Trophoblast cell (in vitro differentiated cells and primary cell): ENCODE data around the gene PLPP1.
A peak's percentile ranks its signal among the peaks of the same experiment; 100 is the strongest.

Source experiments
- DNase-seq, 2 donors: peaks; one replicate each; pipeline ENCODE4 v3.0.0-alpha.2; 2016
- H2AFZ ChIP-seq: 2 replicates; pipeline ENCODE4 v1.6.1; 2013; ENCODE audit warnings: low read length, moderate library complexity, mild to moderate bottlenecking; ENCODE audit not compliant: insufficient read depth, poor library complexity
- H2AK5ac ChIP-seq: 2 replicates; pipeline ENCODE4 v1.6.1; 2013; ENCODE audit warnings: mild to moderate bottlenecking, low read length
- H2BK120ac ChIP-seq: 2 replicates; pipeline ENCODE4 v1.6.1; 2013; ENCODE audit warnings: low read length, mild to moderate bottlenecking, moderate library complexity; ENCODE audit not compliant: insufficient read depth, poor library complexity
- H2BK12ac ChIP-seq: 2 replicates; pipeline ENCODE4 v1.6.1; 2013; ENCODE audit warnings: mild to moderate bottlenecking, low read length, moderate library complexity
- H2BK5ac ChIP-seq: 2 replicates; pipeline ENCODE4 v1.6.1; 2013; ENCODE audit warnings: low read length, low read depth, moderate library complexity, mild to moderate bottlenecking; ENCODE audit not compliant: poor library complexity
- H3K14ac ChIP-seq: 2 replicates; pipeline ENCODE4 v1.6.1; 2013; ENCODE audit warnings: mild to moderate bottlenecking, low read length
- H3K18ac ChIP-seq: 2 replicates; pipeline ENCODE4 v1.6.1; 2013; ENCODE audit warnings: mild to moderate bottlenecking, low read length
- H3K23ac ChIP-seq: 2 replicates; pipeline ENCODE4 v1.6.1; 2013; ENCODE audit warnings: low read length
- H3K27ac ChIP-seq: 2 replicates; pipeline ENCODE4 v1.5.1; 2013; ENCODE audit warnings: low read depth, mild to moderate bottlenecking, inconsistent platforms, low read length, moderate library complexity
- H3K27me3 ChIP-seq: 2 replicates; pipeline ENCODE4 v1.6.1; 2013; ENCODE audit warnings: inconsistent platforms, mild to moderate bottlenecking, low read length, moderate library complexity; ENCODE audit not compliant: insufficient read depth
- H3K36me3 ChIP-seq, 2 experiments: 1 replicate in 1 of 2; 2 replicates in 1 of 2; pipeline ENCODE4 v1.6.1; 2013; ENCODE audit warnings: low read length in 2 of 2, mild to moderate bottlenecking in 2 of 2, moderate library complexity in 1 of 2; ENCODE audit not compliant: insufficient read depth in 2 of 2, control insufficient read depth in 1 of 2
- H3K4ac ChIP-seq: 2 replicates; pipeline ENCODE4 v1.6.1; 2013; ENCODE audit warnings: low read depth, mild to moderate bottlenecking, low read length, moderate library complexity
- H3K4me1 ChIP-seq, 2 experiments: 1 replicate in 1 of 2; 2 replicates in 1 of 2; pipeline ENCODE4 v1.6.1; 2013; ENCODE audit warnings: low read length in 2 of 2, mild to moderate bottlenecking in 2 of 2, moderate library complexity in 1 of 2; ENCODE audit not compliant: insufficient read depth in 2 of 2, control insufficient read depth in 1 of 2
- H3K4me2 ChIP-seq: 2 replicates; pipeline ENCODE4 v1.6.1; 2013; ENCODE audit warnings: inconsistent platforms, mild to moderate bottlenecking, low read length, moderate library complexity
- H3K4me3 ChIP-seq: 2 replicates; pipeline ENCODE4 v1.5.1; 2013; ENCODE audit warnings: mild to moderate bottlenecking, low read depth, low read length, inconsistent platforms
- H3K79me1 ChIP-seq: one replicate; pipeline ENCODE4 v1.6.1; 2013; ENCODE audit warnings: low read length
- H3K79me2 ChIP-seq: 2 replicates; pipeline ENCODE4 v1.6.1; 2013; ENCODE audit warnings: low read length, mild to moderate bottlenecking; ENCODE audit not compliant: control insufficient read depth, insufficient read depth, poor library complexity
- H3K9ac ChIP-seq: 2 replicates; pipeline ENCODE4 v1.6.1; 2013; ENCODE audit warnings: mild to moderate bottlenecking, low read length
- H3K9me3 ChIP-seq: 2 replicates; pipeline ENCODE4 v1.6.1; 2013; ENCODE audit warnings: low read depth, mild to moderate bottlenecking, control low read depth, inconsistent platforms, low read length; ENCODE audit not compliant: insufficient read depth
- H4K12ac ChIP-seq: 2 replicates; pipeline ENCODE4 v1.6.1; 2013; ENCODE audit warnings: low read depth, mild to moderate bottlenecking, low read length, moderate library complexity
- H4K8ac ChIP-seq: 2 replicates; pipeline ENCODE4 v1.6.1; 2013; ENCODE audit warnings: low read depth, mild to moderate bottlenecking, low read length, moderate library complexity
- H4K91ac ChIP-seq: one replicate; pipeline ENCODE4 v1.6.1; 2013; ENCODE audit warnings: low read depth, mild to moderate bottlenecking, low read length, moderate library complexity
- WGBS: extraction: QIAGEN DNeasy Blood & Tissue Kit; methylation state at CpG from one replicate; pipeline ENCODE4 v1.1.7; 2013; ENCODE audit warnings: missing lambda C conversion rate; ENCODE audit not compliant: insufficient read length, insufficient coverage; ENCODE audit errors: extremely low coverage; 5-methylcytosine and 5-hydroxymethylcytosine counted together

PLPP1 gene

GRCh38 chr5:55437859-55438206 is 96.9 kb downstream of the PLPP1 start:
- peaks cover 11% of the 10 kb centered on the region for H3K79me1 ChIP-seq
- no peak overlapping the region for H3K4me2 ChIP-seq
- DNase-seq, result no peak
- H3K4me1 ChIP-seq, result peaks cover 6 to 12% of the 10 kb centered on the region in 2 experiments
- H3K4me3 ChIP-seq, result no peak overlapping the region
- no CpG with 5 or more reads among the region's 2 CpGs for WGBS
- H2BK5ac ChIP-seq, result peak overlapping the region; percentile 15
- no peak overlapping the region for H3K18ac ChIP-seq
- H2BK12ac ChIP-seq, result no peak overlapping the region
- peaks cover 2% of the 10 kb centered on the region for H3K9me3 ChIP-seq
- H3K4ac ChIP-seq, result no peak overlapping the region
- peak overlapping the region; percentile 56 for H3K27ac ChIP-seq
- no peak overlapping the region for H4K91ac ChIP-seq
- no peak overlapping the region for H4K8ac ChIP-seq
- no peaks in the 10 kb centered on the region for H3K27me3 ChIP-seq
- no peak overlapping the region for H3K23ac ChIP-seq
- no peak overlapping the region for H3K9ac ChIP-seq
- H2AFZ ChIP-seq, result no peak overlapping the region
- H4K12ac ChIP-seq, result no peak overlapping the region
- peaks cover 7 to 19% of the 10 kb centered on the region in 2 experiments for H3K36me3 ChIP-seq
- H2AK5ac ChIP-seq, result no peak overlapping the region
- no peak overlapping the region for H2BK120ac ChIP-seq
- no peak overlapping the region for H3K14ac ChIP-seq
- no peaks in the 10 kb centered on the region for H3K79me2 ChIP-seq

DNA sequence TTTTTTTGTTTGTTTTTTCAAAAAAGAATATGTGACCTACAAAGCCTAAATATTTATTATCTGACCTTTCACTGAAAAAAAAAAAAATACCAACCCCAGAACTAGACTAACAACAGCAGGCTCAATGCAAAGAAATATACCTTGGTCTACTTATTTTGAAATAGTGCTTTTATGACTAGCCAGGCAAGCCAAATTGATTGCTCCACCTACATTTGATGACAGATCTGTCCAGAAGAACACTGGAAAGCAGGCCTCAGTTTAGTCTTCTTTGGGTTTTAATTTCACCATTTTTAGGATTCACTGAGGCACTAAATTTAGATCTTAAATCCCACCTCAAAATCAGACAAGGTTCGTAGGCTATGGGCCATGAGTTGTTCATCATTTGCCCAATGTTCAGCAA is 97.3 kb downstream of the PLPP1 start:
- H3K23ac ChIP-seq, result no peak overlapping the region
- H3K27me3 ChIP-seq, result no peaks in the 10 kb centered on the region
- H3K36me3 ChIP-seq, result peaks cover 7 to 19% of the 10 kb centered on the region in 2 experiments
- DNase-seq, result no peak
- H2AK5ac ChIP-seq, result no peak overlapping the region
- H2BK120ac ChIP-seq, result no peak overlapping the region
- no peak overlapping the region for H4K12ac ChIP-seq
- H3K79me2 ChIP-seq, result no peaks in the 10 kb centered on the region
- H3K9ac ChIP-seq, result no peak overlapping the region
- no peak overlapping the region for H3K4me2 ChIP-seq
- no peak overlapping the region for H2BK5ac ChIP-seq
- H3K18ac ChIP-seq, result no peak overlapping the region
- WGBS, result no CpG with 5 or more reads among the region's 1 CpG
- H3K4me3 ChIP-seq, result no peak overlapping the region
- H4K8ac ChIP-seq, result no peak overlapping the region
- no peak overlapping the region for H2AFZ ChIP-seq
- peak overlapping the region; percentile 56 for H3K27ac ChIP-seq
- no peak overlapping the region for H3K4ac ChIP-seq
- H2BK12ac ChIP-seq, result no peak overlapping the region
- peaks cover 11% of the 10 kb centered on the region for H3K79me1 ChIP-seq
- no peak overlapping the region for H4K91ac ChIP-seq
- peaks cover 6 to 12% of the 10 kb centered on the region in 2 experiments for H3K4me1 ChIP-seq
- peaks cover 2% of the 10 kb centered on the region for H3K9me3 ChIP-seq
- H3K14ac ChIP-seq, result no peak overlapping the region

- H4K8ac ChIP-seq, result no peak overlapping the region
- H3K23ac ChIP-seq, result no peak overlapping the region
- H3K36me3 ChIP-seq, result peaks cover 20 to 33% of the 10 kb centered on the region in 2 experiments
- no peak overlapping the region for H2BK12ac ChIP-seq
- no peak for DNase-seq
- no peak overlapping the region for H3K4me2 ChIP-seq
- no peak overlapping the region for H4K91ac ChIP-seq
- H3K79me1 ChIP-seq, result peaks cover 2% of the 10 kb centered on the region
- no peak overlapping the region for H2BK120ac ChIP-seq
- no peak overlapping the region for H2AFZ ChIP-seq
- WGBS, result no CpG with 5 or more reads among the region's 4 CpGs
- no peak overlapping the region for H3K14ac ChIP-seq
- no peaks in the 10 kb centered on the region for H3K27me3 ChIP-seq
- no peaks in the 10 kb centered on the region for H3K79me2 ChIP-seq
- H2BK5ac ChIP-seq, result no peak overlapping the region
- peaks cover 11% of the 10 kb centered on the region for H3K9me3 ChIP-seq
- no peak overlapping the region for H4K12ac ChIP-seq
- H3K9ac ChIP-seq, result no peak overlapping the region
- no peak overlapping the region for H3K18ac ChIP-seq
- no peak overlapping the region for H2AK5ac ChIP-seq
- no peak overlapping the region for H3K4ac ChIP-seq
- peaks cover 7 to 9% of the 10 kb centered on the region in 2 experiments for H3K4me1 ChIP-seq
- no peak overlapping the region for H3K4me3 ChIP-seq
- no peak overlapping the region for H3K27ac ChIP-seq
These were observed 102.2 kb downstream of the PLPP1 start for GRCh38 chr5:55432549-55432948.

DNA sequence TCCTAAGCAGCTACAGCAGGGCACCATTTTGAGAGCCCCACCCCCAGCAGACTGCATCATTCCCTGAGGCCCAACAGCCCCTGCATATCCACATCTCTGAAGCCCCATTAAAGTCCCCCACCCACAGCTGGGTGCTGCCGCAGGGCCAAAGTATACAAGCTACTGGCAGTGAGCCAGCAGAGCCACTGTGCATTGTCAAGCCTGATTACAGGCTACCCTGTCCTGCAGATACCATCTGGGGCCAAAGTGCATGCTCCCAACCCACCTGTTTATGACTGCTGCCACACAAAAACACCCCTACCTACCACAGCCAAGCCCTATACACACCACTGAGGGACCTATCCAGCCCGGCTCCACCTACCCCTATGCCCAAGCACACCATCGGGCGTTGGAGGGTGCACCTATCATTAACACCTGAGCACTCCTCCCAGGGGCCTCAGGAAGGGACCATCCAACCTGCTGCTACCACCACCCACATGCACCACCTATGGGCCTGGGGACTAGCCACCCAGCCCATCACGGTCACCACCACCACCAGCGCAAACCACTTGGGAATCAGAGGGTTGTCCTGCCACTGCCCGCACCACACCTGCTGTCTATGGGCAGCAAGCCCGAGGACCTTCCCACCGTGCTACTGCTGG is 105.0 kb downstream of the PLPP1 start:
- H3K27me3 ChIP-seq, result no peaks in the 10 kb centered on the region
- H3K36me3 ChIP-seq, result peaks cover 17 to 35% of the 10 kb centered on the region in 2 experiments
- no peak overlapping the region for H3K14ac ChIP-seq
- H3K23ac ChIP-seq, result no peak overlapping the region
- DNase-seq, result no peak
- H4K91ac ChIP-seq, result no peak overlapping the region
- no peak overlapping the region for H2AK5ac ChIP-seq
- no CpG with 5 or more reads among the region's 9 CpGs for WGBS
- H4K12ac ChIP-seq, result no peak overlapping the region
- no peak overlapping the region for H2BK12ac ChIP-seq
- no peak overlapping the region for H4K8ac ChIP-seq
- H3K27ac ChIP-seq, result no peak overlapping the region
- H3K79me1 ChIP-seq, result no peaks in the 10 kb centered on the region
- H2BK120ac ChIP-seq, result no peak overlapping the region
- peak overlapping the region; percentile 15 for H3K4ac ChIP-seq
- no peak overlapping the region for H3K9ac ChIP-seq
- H3K9me3 ChIP-seq, result peaks cover 10% of the 10 kb centered on the region
- peak overlapping the region; percentile 8 for H3K18ac ChIP-seq
- H3K4me3 ChIP-seq, result no peak overlapping the region
- H2BK5ac ChIP-seq, result no peak overlapping the region
- H3K4me2 ChIP-seq, result no peak overlapping the region
- H3K4me1 ChIP-seq, result peaks cover 7 to 9% of the 10 kb centered on the region in 2 experiments
- no peaks in the 10 kb centered on the region for H3K79me2 ChIP-seq
- no peak overlapping the region for H2AFZ ChIP-seq
